Muscle of leg (tissue), 11 donors: ENCODE data around the gene ANKRD24. TPM values are rescaled to one million over a fixed set of nuclear protein-coding genes. Genes with fewer than 3 reads are reported as not detected.
"Not testable (repeated sequence)": the region's sequence is repeated elsewhere in the genome, so short reads cannot be mapped to it uniquely, and the experiment has no call there.

Experiments
- DNase-seq: peaks from one replicate; pipeline ENCODE4 v3.0.0; 2013
- H3K27ac ChIP-seq: one replicate; pipeline ENCODE4 v1.5.1; 2013; ENCODE audit warnings: mild to moderate bottlenecking, low read length, control low read depth
- H3K27me3 ChIP-seq: one replicate; pipeline ENCODE4 v1.6.1; 2013; ENCODE audit warnings: low read length; ENCODE audit not compliant: control insufficient read depth, insufficient read depth
- H3K36me3 ChIP-seq: one replicate; pipeline ENCODE4 v1.6.1; 2013; ENCODE audit warnings: low read length; ENCODE audit not compliant: control insufficient read depth, insufficient read depth
- H3K4me1 ChIP-seq: one replicate; pipeline ENCODE4 v1.6.1; 2013; ENCODE audit warnings: low read length; ENCODE audit not compliant: control insufficient read depth, insufficient read depth
- H3K4me3 ChIP-seq: one replicate; pipeline ENCODE4 v1.5.1; 2013; ENCODE audit warnings: low read length, control low read depth
- H3K9me3 ChIP-seq: replicated peaks from 2 replicates; pipeline ENCODE4 v1.6.1; 2013; ENCODE audit warnings: low read depth, low read length; ENCODE audit not compliant: control insufficient read depth
- WGBS: methylation state at CpG from one replicate; pipeline ENCODE4 v1.1.5; 2013; ENCODE audit warnings: missing lambda C conversion rate; ENCODE audit not compliant: insufficient coverage; 5-methylcytosine and 5-hydroxymethylcytosine counted together
- polyA plus RNA-seq, 8 donors: library from polyadenylated mRNA; unstranded; fragments of 120-200 nt; gene quantifications; one replicate each; pipeline versions ENCODE4 v1.2.1 to v1.2.3, GENCODE V29; 2013; ENCODE audit warnings: inconsistent platforms in 1 of 8, low replicate concordance in 1 of 8; ENCODE audit not compliant: insufficient read length in 8 of 8, insufficient read depth in 1 of 8
- total RNA-seq: library from RNA; stranded (reverse); fragments of 120-200 nt; gene quantifications from one replicate; pipeline ENCODE4 v1.2.4, GENCODE V29; 2013

The ANKRD24 gene
- total and polyA plus RNA-seq, 9 donors = 0.58 to 2.5 (median 1.1) TPM

DNA sequence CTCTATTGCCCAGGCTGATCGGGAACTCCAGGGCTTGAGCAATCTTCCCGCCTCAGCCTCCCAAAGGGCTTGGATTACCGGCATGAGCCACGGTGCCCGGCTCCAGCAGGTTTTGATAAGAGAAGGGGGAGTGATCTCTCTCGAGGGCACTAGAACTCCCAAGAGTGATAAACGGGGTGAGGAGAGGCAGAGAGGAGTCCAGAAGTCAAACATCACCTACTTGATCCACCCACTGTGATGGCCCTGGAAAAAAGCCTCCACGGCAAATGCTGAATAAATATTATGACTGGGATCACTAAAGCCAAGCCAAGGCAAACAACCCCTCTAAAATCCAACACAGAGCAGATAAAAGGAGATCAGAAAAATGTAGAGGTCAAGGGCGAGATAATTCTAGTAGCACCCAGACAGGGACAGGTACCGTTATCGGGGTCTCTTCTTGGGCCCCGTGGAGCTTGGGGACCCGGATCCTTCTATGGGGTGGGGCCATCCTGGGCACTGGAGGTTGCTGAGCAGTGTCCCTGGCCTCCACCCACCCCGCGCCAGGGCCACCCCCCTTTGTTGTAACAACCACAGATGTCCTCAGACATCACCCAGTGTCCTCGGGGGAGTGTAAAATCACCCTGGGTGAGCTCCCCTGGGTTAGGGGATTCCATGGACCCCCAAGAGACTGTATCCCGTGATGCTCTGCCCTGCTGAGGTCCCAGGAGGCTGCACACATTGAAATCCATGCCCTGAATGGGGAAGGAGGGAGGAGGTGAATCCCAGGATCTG lies 32.8 kb upstream of the ANKRD24 start:
- Histone ChIP-seq H3K9me3 (no peaks in the 10 kb centered on the region), H3K4me3 (no peak overlapping the region), H3K4me1 (no peaks in the 10 kb centered on the region), H3K36me3 (no peaks in the 10 kb centered on the region), H3K27me3 (peaks cover 20% of the 10 kb centered on the region), H3K27ac (no peak overlapping the region)
- 87% methylated on average over 5 of the region's 17 CpGs for WGBS
- no peak for DNase-seq

GRCh38 chr19:4151623-4152022 lies 30.9 kb upstream of the ANKRD24 start:
- WGBS = 42% methylated on average over 4 of the region's 6 CpGs
- Histone ChIP-seq H3K27ac (no peak overlapping the region), H3K4me1 (no peaks in the 10 kb centered on the region), H3K9me3 (no peaks in the 10 kb centered on the region), H3K36me3 (no peaks in the 10 kb centered on the region), H3K4me3 (no peak overlapping the region), H3K27me3 (peaks cover 15% of the 10 kb centered on the region)
- DNase-seq = no peak

- Histone ChIP-seq H3K36me3 (no peaks in the 10 kb centered on the region), H3K27me3 (peaks cover 15% of the 10 kb centered on the region), H3K27ac (no peak overlapping the region), H3K4me1 (no peaks in the 10 kb centered on the region), H3K4me3 (no peak overlapping the region), H3K9me3 (no peaks in the 10 kb centered on the region)
- no peak for DNase-seq
- WGBS = 75% methylated on average over 8 of the region's 10 CpGs
Measured at GRCh38 chr19:4152241-4152998, 30.1 kb upstream of the ANKRD24 start.

DNA sequence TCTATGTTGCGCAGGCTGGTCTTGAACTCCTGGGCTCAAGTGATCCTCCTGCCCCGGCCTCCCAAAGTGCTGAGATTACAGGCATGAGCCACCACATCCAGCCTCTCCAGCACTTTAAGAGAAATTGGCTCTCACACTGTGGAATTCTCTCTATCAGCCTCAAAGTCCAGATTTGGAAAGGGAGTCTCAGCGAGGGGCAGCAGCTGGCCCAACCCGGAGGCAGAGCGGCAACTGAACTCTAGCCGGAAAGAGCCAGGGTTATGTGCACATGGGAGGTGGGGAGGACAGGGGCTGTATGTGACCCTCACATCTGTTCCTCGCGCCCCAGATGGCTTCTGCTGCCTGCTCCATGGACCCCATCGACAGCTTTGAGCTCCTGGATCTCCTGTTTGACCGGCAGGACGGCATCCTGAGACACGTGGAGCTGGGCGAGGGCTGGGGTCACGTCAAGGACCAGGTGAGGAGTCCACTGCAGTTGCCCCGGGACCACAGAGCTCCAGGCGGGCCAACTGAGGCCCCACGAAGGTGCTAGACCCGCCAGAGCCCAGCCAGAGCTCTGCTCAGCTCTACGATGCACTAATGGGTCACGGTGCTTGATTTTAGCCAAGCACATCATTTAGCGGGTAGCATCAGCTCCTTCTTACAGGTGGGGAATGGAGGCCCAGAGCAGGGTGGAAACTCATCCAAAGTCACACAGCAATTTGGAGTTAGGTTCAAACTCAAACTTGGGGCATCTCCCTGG lies 27.7 kb upstream of the ANKRD24 start:
- Histone ChIP-seq H3K4me3 (no peak overlapping the region), H3K27ac (no peak overlapping the region), H3K4me1 (no peaks in the 10 kb centered on the region), H3K27me3 (peaks cover 15% of the 10 kb centered on the region), H3K9me3 (no peaks in the 10 kb centered on the region), H3K36me3 (no peaks in the 10 kb centered on the region)
- 71% methylated on average over 18 of the region's 21 CpGs for WGBS
- no peak for DNase-seq

- Histone ChIP-seq H3K4me1 (no peaks in the 10 kb centered on the region), H3K27ac (no peak overlapping the region), H3K36me3 (no peaks in the 10 kb centered on the region), H3K27me3 (peaks cover 13% of the 10 kb centered on the region), H3K4me3 (no peak overlapping the region), H3K9me3 (no peaks in the 10 kb centered on the region)
- no peak for DNase-seq
- WGBS = 79% methylated on average over 4 of the region's 6 CpGs
Measured at GRCh38 chr19:4157164-4157563, 25.3 kb upstream of the ANKRD24 start.

GRCh38 chr19:4157971-4158370 lies 24.5 kb upstream of the ANKRD24 start:
- H3K36me3 ChIP-seq, H3K4me3 ChIP-seq, H3K9me3 ChIP-seq, H3K4me1 ChIP-seq, H3K27ac ChIP-seq, DNase-seq: not testable (repeated sequence)
- peaks cover 10% of the 10 kb centered on the region for H3K27me3 ChIP-seq
- WGBS = 72% methylated on average over 8 of the region's 8 CpGs

- peaks cover 4% of the 10 kb centered on the region for H3K27me3 ChIP-seq
- no peaks in the 10 kb centered on the region for H3K4me1 ChIP-seq
- H3K36me3 ChIP-seq = no peaks in the 10 kb centered on the region
- no peak overlapping the region for H3K4me3 ChIP-seq
- no peak overlapping the region for H3K27ac ChIP-seq
- DNase-seq = no peak
- WGBS = 94% methylated on average over 3 of the region's 7 CpGs
- no peaks in the 10 kb centered on the region for H3K9me3 ChIP-seq
Measured at GRCh38 chr19:4161415-4162077, 20.9 kb upstream of the ANKRD24 start.

GRCh38 chr19:4164262-4164661 lies 18.2 kb upstream of the ANKRD24 start:
- WGBS = 59% methylated on average over 8 of the region's 11 CpGs

DNA sequence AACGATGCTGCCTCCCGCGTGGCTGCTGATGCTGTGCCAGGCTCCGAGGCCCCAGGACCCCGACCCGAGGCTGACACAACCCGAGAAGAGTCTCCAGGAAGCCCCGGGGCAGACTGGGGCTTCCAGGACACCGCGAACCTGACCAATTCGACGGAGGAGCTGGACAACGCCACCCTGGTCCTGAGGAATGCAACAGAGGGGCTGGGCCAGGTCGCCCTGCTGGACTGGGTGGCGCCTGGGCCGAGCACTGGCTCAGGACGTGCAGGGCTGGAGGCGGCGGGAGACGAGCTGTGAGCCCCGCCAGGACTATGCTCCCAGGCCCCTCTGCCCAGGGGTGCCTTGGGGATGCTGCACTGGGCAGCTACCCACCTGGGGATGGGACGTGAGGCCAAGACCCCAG lies 10.8 kb upstream of the ANKRD24 start:
- no peak for DNase-seq
- peaks cover 12% of the 10 kb centered on the region for H3K36me3 ChIP-seq
- H3K27ac ChIP-seq = no peak overlapping the region
- H3K27me3 ChIP-seq = peaks cover 7% of the 10 kb centered on the region
- 62% methylated on average over 22 of the region's 22 CpGs for WGBS
- H3K4me3 ChIP-seq = no peak overlapping the region
- peaks cover 7% of the 10 kb centered on the region for H3K4me1 ChIP-seq
- no peaks in the 10 kb centered on the region for H3K9me3 ChIP-seq

More at GRCh38 chr19:4164262-4164661, 18.2 kb upstream of the ANKRD24 start:
- Histone ChIP-seq H3K27me3 (peaks cover 4% of the 10 kb centered on the region), H3K4me3 (no peak overlapping the region), H3K36me3 (no peaks in the 10 kb centered on the region), H3K9me3 (no peaks in the 10 kb centered on the region), H3K4me1 (no peaks in the 10 kb centered on the region), H3K27ac (no peak overlapping the region)
- DNase-seq = no peak
